Breast epithelium (tissue), 4 donors: Measurements from ENCODE around the gene CD8B. TPM values are rescaled to one million over a fixed set of nuclear protein-coding genes. Genes with fewer than 3 reads are reported as not detected.

Experiments
- DNase-seq, 2 donors: peaks; one replicate each; pipeline ENCODE4 v3.0.0-alpha.2; 2019; ENCODE audit warnings: low spot score in 2 of 2
- H3K27ac ChIP-seq, 2 donors: fragments of 200-600 bp; sonication (generic) in 1 of 2; one replicate each; pipeline ENCODE4 v1.5.1; 2016 to 2019; ENCODE audit warnings: mild to moderate bottlenecking in 1 of 2
- H3K27me3 ChIP-seq, 2 donors: fragments of 200-600 bp; sonication (generic) in 1 of 2; one replicate each; pipeline versions ENCODE4 v1.5.1 to v1.6.0; 2017 to 2019; ENCODE audit warnings: control low read depth in 1 of 2, mild to moderate bottlenecking in 1 of 2
- H3K36me3 ChIP-seq: fragments of 200-600 bp; one replicate; pipeline ENCODE4 v1.5.1; 2019
- H3K4me1 ChIP-seq, 2 donors: fragments of 200-600 bp; sonication (generic); one replicate each; pipeline ENCODE4 v1.5.1; 2016 to 2019; ENCODE audit warnings: control low read depth in 1 of 2
- H3K4me3 ChIP-seq, 3 donors: fragments of 200-600 bp; sonication (generic); 1 replicate in 2 of 3; 2 replicates in 1 of 3; pipeline ENCODE4 v1.5.1; 2016 to 2019; ENCODE audit warnings: mild to moderate bottlenecking in 3 of 3, moderate library complexity in 2 of 3
- H3K9me3 ChIP-seq, 2 donors: fragments of 200-600 bp; sonication (generic) in 1 of 2; one replicate each; pipeline ENCODE4 v1.5.1; 2016 to 2019; ENCODE audit warnings: control low read depth in 1 of 2
- POLR2A ChIP-seq: fragments of 450-650 bp; IDR thresholded peaks from one replicate; pipeline ENCODE4 v1.6.1; 2016; ENCODE audit warnings: antibody characterized with exemption, mild to moderate bottlenecking, moderate library complexity
- POLR2AphosphoS5 ChIP-seq, 3 donors: sonication (generic); formaldehyde crosslinking; IDR thresholded peaks; one replicate each; pipeline ENCODE4 v1.6.1; 2017; ENCODE audit warnings: antibody characterized with exemption in 3 of 3
- intact Hi-C: fragments of 100-400 bp; cut with DNase I; formaldehyde crosslinking; loops from one replicate; pipeline ENCODE4 v1.15.1; 2023; ENCODE audit warnings: low total_unique reads
- total RNA-seq, 3 donors: library from RNA; depleted of rRNA; stranded (reverse); fragments of >200 nt; gene quantifications; one replicate each; pipeline ENCODE4 v1.1.0, GENCODE V29; 2016
- TF ChIP-seq, protein P1 (sequence below), 3 donors: fragments of 450-650 bp; IDR thresholded peaks; one replicate each; pipeline ENCODE4 v1.5.1; 2016 to 2017; ENCODE audit warnings: antibody characterized with exemption in 3 of 3, mild to moderate bottlenecking in 3 of 3, moderate library complexity in 3 of 3

CD8B gene
- total RNA-seq, 3 donors from 2014 or later: 0.64 to 3.6 (median 3.5) TPM

GRCh38 chr2:86815611-86816010 is 46.1 kb downstream of the CD8B start:
- Histone ChIP-seq H3K4me3 (no peak overlapping the region), H3K4me1 (no peaks in the 10 kb centered on the region), H3K36me3 (no peaks in the 10 kb centered on the region), H3K27me3 (no peaks in the 10 kb centered on the region), H3K27ac (no peak overlapping the region), H3K9me3 (no peaks in the 10 kb centered on the region)
- intact Hi-C loops: no loop called here
- no peak for DNase-seq
- TF ChIP-seq POLR2AphosphoS5 (IDR thresholded peaks at IDR 0.05) (no peak), POLR2A (no peak)
- TF ChIP-seq, protein P1, sequence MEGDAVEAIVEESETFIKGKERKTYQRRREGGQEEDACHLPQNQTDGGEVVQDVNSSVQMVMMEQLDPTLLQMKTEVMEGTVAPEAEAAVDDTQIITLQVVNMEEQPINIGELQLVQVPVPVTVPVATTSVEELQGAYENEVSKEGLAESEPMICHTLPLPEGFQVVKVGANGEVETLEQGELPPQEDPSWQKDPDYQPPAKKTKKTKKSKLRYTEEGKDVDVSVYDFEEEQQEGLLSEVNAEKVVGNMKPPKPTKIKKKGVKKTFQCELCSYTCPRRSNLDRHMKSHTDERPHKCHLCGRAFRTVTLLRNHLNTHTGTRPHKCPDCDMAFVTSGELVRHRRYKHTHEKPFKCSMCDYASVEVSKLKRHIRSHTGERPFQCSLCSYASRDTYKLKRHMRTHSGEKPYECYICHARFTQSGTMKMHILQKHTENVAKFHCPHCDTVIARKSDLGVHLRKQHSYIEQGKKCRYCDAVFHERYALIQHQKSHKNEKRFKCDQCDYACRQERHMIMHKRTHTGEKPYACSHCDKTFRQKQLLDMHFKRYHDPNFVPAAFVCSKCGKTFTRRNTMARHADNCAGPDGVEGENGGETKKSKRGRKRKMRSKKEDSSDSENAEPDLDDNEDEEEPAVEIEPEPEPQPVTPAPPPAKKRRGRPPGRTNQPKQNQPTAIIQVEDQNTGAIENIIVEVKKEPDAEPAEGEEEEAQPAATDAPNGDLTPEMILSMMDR (IDR thresholded peaks at IDR 0.05): no peak

- intact Hi-C loops: no loop called here
- TF ChIP-seq POLR2AphosphoS5 (IDR thresholded peaks at IDR 0.05) (no peak), POLR2A (no peak)
- TF ChIP-seq, protein P1 (IDR thresholded peaks at IDR 0.05): no peak
- H3K4me1 ChIP-seq: peaks cover 0 to 5% of the 10 kb centered on the region in 2 donors
- no peaks in the 10 kb centered on the region for H3K9me3 ChIP-seq
- DNase-seq: no peak
- H3K4me3 ChIP-seq: no peak overlapping the region
- peaks cover 0 to 9% of the 10 kb centered on the region in 2 donors for H3K27me3 ChIP-seq
- no peaks in the 10 kb centered on the region for H3K36me3 ChIP-seq
- H3K27ac ChIP-seq: no peak overlapping the region
Measured at GRCh38 chr2:86809481-86810121, 52.1 kb downstream of the CD8B start.

DNA sequence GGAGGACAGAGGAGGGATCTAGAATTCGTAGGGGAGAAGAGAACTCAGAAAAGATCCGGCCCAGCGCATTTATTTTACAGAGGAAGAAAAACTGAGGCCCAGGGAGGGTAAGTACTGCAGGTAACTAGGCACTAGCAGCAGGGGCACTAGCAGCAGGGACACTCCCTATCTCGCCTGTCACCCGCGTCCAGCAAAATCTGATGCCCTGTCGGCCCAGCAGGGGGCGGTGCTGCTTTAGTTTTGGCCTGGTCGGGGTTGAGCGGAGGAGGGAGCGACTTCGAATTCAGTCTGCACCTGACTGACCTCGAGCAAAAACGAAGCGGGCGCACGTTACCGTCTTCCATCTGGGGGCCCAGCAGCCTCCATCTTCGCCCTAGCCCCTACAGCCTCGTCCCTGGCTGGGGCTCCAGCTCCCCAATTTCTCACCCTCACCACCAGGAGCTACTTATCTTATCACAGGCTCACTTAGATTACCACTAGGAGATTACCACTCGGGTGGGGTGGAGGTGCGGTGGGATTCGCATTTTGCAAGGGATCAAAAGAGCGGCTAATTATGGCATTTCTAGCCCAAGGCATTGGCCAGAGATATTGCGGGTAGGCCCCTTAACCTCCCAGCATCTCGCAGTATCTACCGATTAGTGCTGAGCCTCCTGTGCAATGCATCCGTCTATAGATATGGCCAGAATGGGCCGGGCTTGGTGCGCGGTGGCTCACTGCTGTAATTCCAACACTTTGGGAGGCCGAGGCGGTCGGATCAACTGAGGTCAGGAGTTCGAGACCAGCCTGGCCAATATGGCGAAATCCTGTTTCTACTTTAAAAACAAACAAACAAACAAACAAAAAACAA is 53.1 kb downstream of the CD8B start:
- H3K36me3 ChIP-seq: no peaks in the 10 kb centered on the region
- peak; percentile 83 to 91 for DNase-seq
- peak overlapping the region; percentile 34 to 73 (median 56) for H3K4me3 ChIP-seq
- H3K27ac ChIP-seq: peak overlapping the region; percentile 33 to 57
- H3K27me3 ChIP-seq: peaks cover 0 to 9% of the 10 kb centered on the region in 2 donors
- H3K9me3 ChIP-seq: no peaks in the 10 kb centered on the region
- peaks cover 0 to 5% of the 10 kb centered on the region in 2 donors for H3K4me1 ChIP-seq
- TF ChIP-seq POLR2AphosphoS5 (IDR thresholded peaks at IDR 0.05): peak in 1 of 3 donors; percentile 39
- no peak for TF ChIP-seq POLR2A
- TF ChIP-seq, protein P1 (IDR thresholded peaks at IDR 0.05): peak; percentile 89 to 95 (median 94)
- intact Hi-C loops: no loop called here

- H3K27me3 ChIP-seq: peaks cover 0 to 9% of the 10 kb centered on the region in 2 donors
- no peaks in the 10 kb centered on the region for H3K36me3 ChIP-seq
Measured at GRCh38 chr2:86807468-86808275, 54.0 kb downstream of the CD8B start.

More at GRCh38 chr2:86807468-86808275, 54.0 kb downstream of the CD8B start:
- peak overlapping the region; percentile 34 to 73 (median 56) for H3K4me3 ChIP-seq
- peak overlapping the region; percentile 29 to 57 for H3K27ac ChIP-seq
- intact Hi-C loops: no loop called here
- H3K4me1 ChIP-seq: peaks cover 0 to 5% of the 10 kb centered on the region in 2 donors
- no peak for DNase-seq
- H3K9me3 ChIP-seq: no peaks in the 10 kb centered on the region
- TF ChIP-seq POLR2AphosphoS5 (IDR thresholded peaks at IDR 0.05) (no peak), POLR2A (no peak)
- TF ChIP-seq, protein P1 (IDR thresholded peaks at IDR 0.05): no peak
